HEK293 (cell line): Measurements from ENCODE around the gene DOCK3.

Source experiments
- CTCF ChIA-PET: fragments of 350-600 bp; formaldehyde crosslinking; extraction: SDS; loops from one replicate; lab custom pipeline; 2021; ENCODE audit warnings: antibody characterized with exemption; lab: Yijun Ruan, JAX
- POLR2A ChIA-PET: fragments of 300-600 bp; formaldehyde crosslinking; extraction: SDS; loops from one replicate; lab custom pipeline; 2020; ENCODE audit warnings: antibody characterized with exemption, inconsistent platforms; lab: Yijun Ruan, JAX
- H3K27ac ChIP-seq: fragments of 200-500 bp; sonication (Bioruptor generic); 2 replicates; pipeline ENCODE4 v1.5.1; 2014; ENCODE audit warnings: low read depth, low read length, control low read depth, inconsistent platforms; ENCODE audit errors: extremely low read depth
- H3K36me3 ChIP-seq, 2 experiments: fragments of 200-500 bp in 1 of 2; sonication (Bioruptor generic) in 1 of 2; 1 replicate in 1 of 2; 2 replicates in 1 of 2; pipeline ENCODE4 v1.5.1; 2014 to 2017; ENCODE audit warnings: inconsistent platforms in 2 of 2, low read length in 2 of 2; ENCODE audit not compliant: control insufficient read depth in 2 of 2, insufficient read depth in 1 of 2
- H3K4me1 ChIP-seq: fragments of 200-500 bp; sonication (Bioruptor generic); 2 replicates; pipeline ENCODE4 v1.5.1; 2014; ENCODE audit warnings: mild to moderate bottlenecking, low read length, inconsistent platforms; ENCODE audit not compliant: control insufficient read depth, insufficient read depth
- H3K4me3 ChIP-seq: 2 replicates; pipeline ENCODE4 v1.5.1; 2011; ENCODE audit warnings: low read depth, mild to moderate bottlenecking, control low read depth, low read length, moderate library complexity
- H3K9me3 ChIP-seq: fragments of 200-500 bp; sonication (Bioruptor generic); 2 replicates; pipeline ENCODE4 v1.5.1; 2014; ENCODE audit warnings: low read depth, low read length, inconsistent platforms; ENCODE audit not compliant: control insufficient read depth, insufficient read depth
- EGR2 ChIP-seq: fragments of 450-650 bp; formaldehyde crosslinking; IDR thresholded peaks from 2 replicates; pipeline ENCODE4 v1.5.1; 2016; ENCODE audit warnings: low read depth, missing biosample characterization, missing genetic modification characterization
- SETDB1 ChIP-seq: IDR thresholded peaks from one replicate; pipeline ENCODE4 v1.6.1; 2017; ENCODE audit warnings: mild to moderate bottlenecking, low read length, moderate library complexity, mixed read lengths; ENCODE audit not compliant: insufficient read length
- SP3 ChIP-seq: fragments of 450-650 bp; formaldehyde crosslinking; IDR thresholded peaks from 2 replicates; pipeline ENCODE4 v1.5.1; 2016; ENCODE audit warnings: missing biosample characterization, missing genetic modification characterization
- SP7 ChIP-seq: fragments of 450-650 bp; formaldehyde crosslinking; IDR thresholded peaks from 2 replicates; pipeline ENCODE4 v1.5.1; 2016; ENCODE audit warnings: missing biosample characterization, missing genetic modification characterization
- ZBTB17 ChIP-seq: fragments of 450-650 bp; formaldehyde crosslinking; IDR thresholded peaks from 2 replicates; pipeline ENCODE4 v1.5.1; 2016; ENCODE audit warnings: missing biosample characterization, missing genetic modification characterization
- ZBTB44 ChIP-seq: fragments of 450-650 bp; IDR thresholded peaks from 2 replicates; pipeline ENCODE4 v1.5.1; 2018; ENCODE audit warnings: missing biosample characterization, mild to moderate bottlenecking, missing genetic modification characterization
- ZNF184 ChIP-seq: fragments of 450-650 bp; IDR thresholded peaks from 2 replicates; pipeline ENCODE4 v1.5.1; 2018; ENCODE audit warnings: missing biosample characterization, mild to moderate bottlenecking, missing genetic modification characterization
- ZNF302 ChIP-seq: fragments of 450-650 bp; formaldehyde crosslinking; IDR thresholded peaks from 2 replicates; pipeline ENCODE4 v1.5.1; 2016; ENCODE audit warnings: missing biosample characterization, missing genetic modification characterization, low read depth
- ZNF311 ChIP-seq: fragments of 450-650 bp; formaldehyde crosslinking; IDR thresholded peaks from 2 replicates; pipeline ENCODE4 v1.5.1; 2017; ENCODE audit warnings: missing biosample characterization, missing genetic modification characterization, borderline replicate concordance
- ZNF366 ChIP-seq: fragments of 450-650 bp; formaldehyde crosslinking; conservative IDR thresholded peaks from 2 replicates; pipeline ENCODE4 v1.5.1; 2016; ENCODE audit warnings: missing biosample characterization, missing genetic modification characterization
- ZNF404 ChIP-seq: fragments of 450-650 bp; formaldehyde crosslinking; IDR thresholded peaks from 2 replicates; pipeline ENCODE4 v1.5.1; 2017; ENCODE audit warnings: missing biosample characterization, missing genetic modification characterization
- ZNF558 ChIP-seq: fragments of 450-650 bp; formaldehyde crosslinking; IDR thresholded peaks from 2 replicates; pipeline ENCODE4 v1.5.1; 2016; ENCODE audit warnings: missing biosample characterization, missing genetic modification characterization
- ZNF670 ChIP-seq: fragments of 450-650 bp; formaldehyde crosslinking; IDR thresholded peaks from 2 replicates; pipeline ENCODE4 v1.5.1; 2016; ENCODE audit warnings: missing biosample characterization, missing genetic modification characterization, low read depth
- ZNF777 ChIP-seq: fragments of 450-650 bp; formaldehyde crosslinking; IDR thresholded peaks from 2 replicates; pipeline ENCODE4 v1.5.1; 2017; ENCODE audit warnings: missing biosample characterization, missing genetic modification characterization, borderline replicate concordance
- ZSCAN18 ChIP-seq: fragments of 450-650 bp; formaldehyde crosslinking; IDR thresholded peaks from 2 replicates; pipeline ENCODE4 v1.5.1; 2016; ENCODE audit warnings: missing biosample characterization, missing genetic modification characterization
- TF ChIP-seq, protein P1 (sequence below): fragments of 450-650 bp; formaldehyde crosslinking; IDR thresholded peaks from 2 replicates; pipeline ENCODE4 v1.5.1; 2016; ENCODE audit warnings: missing biosample characterization, missing genetic modification characterization
- TF ChIP-seq, protein P2 (sequence below): fragments of 450-650 bp; formaldehyde crosslinking; IDR thresholded peaks from 2 replicates; pipeline ENCODE4 v1.5.1; 2017; ENCODE audit warnings: missing biosample characterization, missing genetic modification characterization
- TF ChIP-seq, protein P3 (sequence below): fragments of 450-650 bp; formaldehyde crosslinking; IDR thresholded peaks from 2 replicates; pipeline ENCODE4 v1.5.1; 2016; ENCODE audit warnings: missing biosample characterization, missing genetic modification characterization

Gene DOCK3

DNA sequence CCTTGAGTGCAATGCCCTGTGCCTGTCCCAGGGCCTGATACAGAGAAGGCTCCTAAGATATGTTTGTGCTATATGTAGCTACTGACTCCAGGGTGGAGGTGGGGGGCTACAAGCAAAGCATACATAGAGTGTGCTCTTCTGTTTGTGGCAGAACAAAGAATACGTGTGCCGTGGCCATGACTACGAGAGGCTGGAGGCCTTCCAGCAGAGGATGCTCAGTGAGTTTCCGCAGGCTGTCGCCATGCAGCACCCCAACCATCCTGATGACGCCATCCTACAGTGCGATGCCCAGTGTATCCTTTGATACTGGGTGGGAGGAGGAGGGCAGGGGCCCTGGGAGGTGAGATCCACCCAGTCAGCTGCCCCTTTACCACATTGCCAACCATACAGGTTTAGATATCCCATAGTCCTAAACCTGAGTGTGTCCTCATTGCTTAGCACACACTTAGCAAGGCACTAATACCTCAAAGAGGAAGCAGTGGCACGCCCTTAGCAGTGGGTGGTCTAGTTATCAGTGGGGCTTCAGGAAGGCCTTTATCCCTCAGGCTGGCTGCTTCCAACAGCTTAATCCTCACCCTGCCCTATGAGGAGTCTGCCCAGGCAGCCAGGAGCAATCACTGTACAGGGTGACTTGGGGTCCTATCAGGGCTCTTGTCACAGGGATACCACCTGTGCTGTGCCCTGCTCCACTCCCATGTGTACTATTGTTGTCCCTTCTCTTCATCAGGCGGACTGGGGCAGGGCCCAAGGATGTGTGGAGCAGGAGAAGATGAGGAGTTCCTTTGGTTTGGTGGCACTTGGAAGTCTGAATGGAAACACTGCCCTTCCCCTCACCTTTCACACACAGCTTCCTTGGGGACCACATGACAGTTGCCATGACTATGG lies 680.2 kb downstream of the DOCK3 start:
- TF ChIP-seq ZNF302 (tag by site-specific recombination) = no peak
- TF ChIP-seq, protein P1, sequence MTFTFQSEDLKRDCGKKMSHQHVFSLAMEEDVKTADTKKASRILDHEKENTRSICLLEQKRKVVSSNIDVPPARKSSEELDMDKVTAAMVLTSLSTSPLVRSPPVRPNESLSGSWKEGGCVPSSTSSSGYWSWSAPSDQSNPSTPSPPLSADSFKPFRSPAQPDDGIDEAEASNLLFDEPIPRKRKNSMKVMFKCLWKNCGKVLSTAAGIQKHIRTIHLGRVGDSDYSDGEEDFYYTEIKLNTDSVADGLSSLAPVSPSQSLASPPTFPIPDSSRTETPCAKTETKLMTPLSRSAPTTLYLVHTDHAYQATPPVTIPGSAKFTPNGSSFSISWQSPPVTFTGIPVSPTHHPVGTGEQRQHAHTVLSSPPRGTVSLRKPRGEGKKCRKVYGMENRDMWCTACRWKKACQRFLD (tag by site-specific recombination) = no peak
- no peak for TF ChIP-seq ZNF670 (tag by site-specific recombination)
- TF ChIP-seq ZNF404 (tag by site-specific recombination) = no peak
- TF ChIP-seq ZNF184 = no peak
- TF ChIP-seq, protein P2, sequence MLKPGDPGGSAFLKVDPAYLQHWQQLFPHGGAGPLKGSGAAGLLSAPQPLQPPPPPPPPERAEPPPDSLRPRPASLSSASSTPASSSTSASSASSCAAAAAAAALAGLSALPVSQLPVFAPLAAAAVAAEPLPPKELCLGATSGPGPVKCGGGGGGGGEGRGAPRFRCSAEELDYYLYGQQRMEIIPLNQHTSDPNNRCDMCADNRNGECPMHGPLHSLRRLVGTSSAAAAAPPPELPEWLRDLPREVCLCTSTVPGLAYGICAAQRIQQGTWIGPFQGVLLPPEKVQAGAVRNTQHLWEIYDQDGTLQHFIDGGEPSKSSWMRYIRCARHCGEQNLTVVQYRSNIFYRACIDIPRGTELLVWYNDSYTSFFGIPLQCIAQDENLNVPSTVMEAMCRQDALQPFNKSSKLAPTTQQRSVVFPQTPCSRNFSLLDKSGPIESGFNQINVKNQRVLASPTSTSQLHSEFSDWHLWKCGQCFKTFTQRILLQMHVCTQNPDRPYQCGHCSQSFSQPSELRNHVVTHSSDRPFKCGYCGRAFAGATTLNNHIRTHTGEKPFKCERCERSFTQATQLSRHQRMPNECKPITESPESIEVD = no peak
- TF ChIP-seq ZNF558 (tag by site-specific recombination) = no peak
- TF ChIP-seq SP7 (tag by site-specific recombination) = no peak
- TF ChIP-seq ZNF311 (tag by site-specific recombination) = no peak
- TF ChIP-seq ZBTB17 (tag by site-specific recombination) = no peak
- TF ChIP-seq SETDB1 = no peak
- TF ChIP-seq ZBTB44 (tag by site-specific recombination) = no peak
- no peak for TF ChIP-seq ZSCAN18 (tag by site-specific recombination)
- no peak for TF ChIP-seq SP3 (tag by site-specific recombination)
- TF ChIP-seq, protein P3, sequence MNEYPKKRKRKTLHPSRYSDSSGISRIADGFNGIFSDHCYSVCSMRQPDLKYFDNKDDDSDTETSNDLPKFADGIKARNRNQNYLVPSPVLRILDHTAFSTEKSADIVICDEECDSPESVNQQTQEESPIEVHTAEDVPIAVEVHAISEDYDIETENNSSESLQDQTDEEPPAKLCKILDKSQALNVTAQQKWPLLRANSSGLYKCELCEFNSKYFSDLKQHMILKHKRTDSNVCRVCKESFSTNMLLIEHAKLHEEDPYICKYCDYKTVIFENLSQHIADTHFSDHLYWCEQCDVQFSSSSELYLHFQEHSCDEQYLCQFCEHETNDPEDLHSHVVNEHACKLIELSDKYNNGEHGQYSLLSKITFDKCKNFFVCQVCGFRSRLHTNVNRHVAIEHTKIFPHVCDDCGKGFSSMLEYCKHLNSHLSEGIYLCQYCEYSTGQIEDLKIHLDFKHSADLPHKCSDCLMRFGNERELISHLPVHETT (tag by site-specific recombination) = no peak
- TF ChIP-seq ZNF366 = no peak
- no peak for TF ChIP-seq ZNF777 (tag by site-specific recombination)
- no peak for TF ChIP-seq EGR2 (tag by site-specific recombination)
- H3K4me1 ChIP-seq = no peaks in the 10 kb centered on the region
- CTCF ChIA-PET = interaction anchor here (0.6 to 1.4 kb wide), 2 partner anchors 44 to 373 kb away, joined by 3 to 4 read pairs; no protein-coding TSS in a partner anchor
- H3K27ac ChIP-seq = no peak overlapping the region
- POLR2A ChIA-PET = no interaction called here
- peaks cover 0 to 67% of the 10 kb centered on the region in 2 experiments; a peak in 1 of 3 replicates for H3K36me3 ChIP-seq
- H3K4me3 ChIP-seq = no peak overlapping the region
- no peaks in the 10 kb centered on the region for H3K9me3 ChIP-seq
